GM18508 (cell line): ENCODE measurements around the gene FBXL7.

Experiments
- ATAC-seq: cut with Tn5 transposase; IDR thresholded peaks from one replicate; pipeline ENCODE4 v1.9.1; 2021; ENCODE audit warnings: moderate number of reproducible peaks; ENCODE audit not compliant: insufficient read depth, unreplicated experiment

FBXL7 gene

DNA sequence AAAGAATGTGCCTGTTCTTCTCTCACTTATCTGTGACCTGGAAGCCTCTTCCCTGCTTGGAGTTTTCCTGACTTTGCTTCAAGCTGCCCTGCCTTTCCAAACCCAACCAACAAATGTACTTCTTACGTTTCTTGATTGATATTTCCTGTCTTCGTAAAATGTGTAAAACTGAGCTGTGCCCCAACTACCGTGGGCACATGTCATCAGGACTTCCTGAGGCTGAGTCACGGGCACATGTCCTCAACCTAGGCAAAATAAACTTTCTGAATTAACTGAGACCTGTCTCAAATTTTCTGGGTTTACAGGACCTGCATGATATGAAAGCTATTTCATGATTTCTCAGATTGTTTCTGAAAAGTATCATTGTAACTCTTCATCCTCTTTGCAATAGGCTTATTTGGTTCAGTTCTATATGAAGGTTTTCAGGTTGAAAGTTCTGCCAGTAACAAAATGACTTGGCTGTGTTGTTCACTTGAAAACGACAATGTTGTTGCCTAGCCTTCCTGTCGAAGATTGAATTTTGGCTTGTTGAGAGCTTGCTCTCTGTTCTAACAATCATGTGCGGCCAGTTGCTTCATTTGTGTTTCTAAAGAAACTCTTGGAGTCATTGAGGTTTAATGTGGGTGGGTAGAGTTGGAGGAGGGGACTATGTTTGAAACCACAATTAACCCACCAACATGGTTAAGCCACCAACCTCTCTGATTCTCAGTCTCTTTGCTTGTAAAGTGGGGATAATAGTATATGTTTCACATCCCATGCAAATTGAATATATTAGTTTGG is 145.6 kb downstream of the FBXL7 start:
- no peak for ATAC-seq

GRCh38 chr5:15646371-15646770 is 146.4 kb downstream of the FBXL7 start:
- ATAC-seq, result no peak

GRCh38 chr5:15647251-15647650 is 147.3 kb downstream of the FBXL7 start:
- no peak for ATAC-seq

DNA sequence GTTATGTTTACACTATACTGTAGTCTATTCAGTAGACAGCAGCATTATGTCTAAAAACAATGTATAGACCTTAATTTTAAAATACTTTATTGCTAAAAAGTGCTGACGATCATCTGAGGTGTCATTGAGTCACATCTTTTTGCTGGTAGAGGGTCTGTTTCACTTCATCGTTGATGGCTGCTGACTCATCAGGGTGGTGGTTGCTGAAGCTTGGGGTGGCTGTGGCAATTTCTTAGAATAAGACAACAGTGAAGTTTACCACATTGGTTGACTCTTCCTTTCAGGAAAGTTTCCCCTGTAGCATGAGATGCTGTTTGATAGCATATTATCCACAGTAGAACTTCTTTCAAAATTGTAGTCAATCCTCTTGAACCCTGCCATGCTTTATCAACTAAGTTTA is 150.3 kb downstream of the FBXL7 start:
- no peak for ATAC-seq

- no peak for ATAC-seq
These were observed 154.8 kb downstream of the FBXL7 start for GRCh38 chr5:15654779-15655178.

DNA sequence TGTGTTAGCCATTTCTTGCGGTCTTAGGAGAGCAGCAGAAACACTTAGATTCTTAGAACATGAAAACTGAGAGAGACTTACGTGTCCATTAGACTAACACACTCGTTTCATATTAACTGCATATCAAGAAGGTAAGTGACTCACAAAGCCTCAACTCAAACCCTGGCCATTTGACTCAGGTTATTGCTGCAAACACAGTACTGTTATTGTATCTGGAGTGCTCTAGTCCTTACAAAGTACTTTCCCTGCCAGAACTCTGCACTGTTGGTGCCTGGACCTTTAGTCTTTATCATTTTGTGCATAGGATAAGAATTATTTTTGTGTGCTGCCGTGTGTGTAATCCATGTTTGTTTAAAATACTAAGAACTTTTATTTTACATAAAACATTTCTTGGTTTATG is 155.7 kb downstream of the FBXL7 start:
- no peak for ATAC-seq

DNA sequence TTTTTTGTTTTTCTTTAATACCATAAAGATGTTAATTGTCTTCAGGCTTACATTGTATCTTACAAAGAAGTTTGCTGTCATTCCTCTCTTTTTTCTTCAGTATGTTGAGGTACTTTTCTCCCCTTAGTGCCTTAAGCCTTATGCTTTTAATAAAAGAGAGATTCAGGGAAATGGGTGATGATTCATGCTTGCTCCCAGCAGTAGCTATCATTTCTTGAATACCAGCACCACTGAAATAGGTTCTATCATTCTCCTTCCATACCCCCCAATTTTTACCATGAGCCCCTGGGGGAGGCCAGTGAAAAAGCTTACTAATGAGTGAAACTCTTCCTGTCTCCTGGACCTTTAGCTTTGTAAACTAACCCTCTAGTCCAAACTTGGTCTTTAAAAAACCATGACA is 165.0 kb downstream of the FBXL7 start:
- no peak for ATAC-seq

GRCh38 chr5:15669826-15670225 is 169.8 kb downstream of the FBXL7 start:
- ATAC-seq, result no peak

- no peak for ATAC-seq
These were observed 174.7 kb downstream of the FBXL7 start for GRCh38 chr5:15674716-15675115.

DNA sequence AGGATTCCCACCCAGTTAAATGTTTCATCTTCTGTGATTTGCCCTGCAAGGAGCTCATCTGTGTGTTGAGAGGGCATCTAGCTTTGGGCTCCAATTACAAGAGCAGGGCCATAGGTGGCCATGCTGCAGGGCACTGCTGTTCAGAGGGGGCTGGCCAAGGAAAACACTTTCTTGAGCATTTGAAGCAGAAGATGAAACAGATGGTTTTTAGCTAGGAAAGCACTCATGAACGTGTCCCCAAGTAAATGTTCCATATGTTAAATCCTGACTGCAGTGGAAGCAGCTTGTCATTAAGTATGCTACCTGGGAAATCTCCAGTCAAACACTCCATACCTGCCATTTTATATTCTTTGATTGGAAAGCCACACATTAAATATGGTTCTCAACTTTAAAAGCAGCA is 176.6 kb downstream of the FBXL7 start:
- ATAC-seq, result no peak

- ATAC-seq, result no peak
These were observed 179.2 kb downstream of the FBXL7 start for GRCh38 chr5:15679161-15679560.

DNA sequence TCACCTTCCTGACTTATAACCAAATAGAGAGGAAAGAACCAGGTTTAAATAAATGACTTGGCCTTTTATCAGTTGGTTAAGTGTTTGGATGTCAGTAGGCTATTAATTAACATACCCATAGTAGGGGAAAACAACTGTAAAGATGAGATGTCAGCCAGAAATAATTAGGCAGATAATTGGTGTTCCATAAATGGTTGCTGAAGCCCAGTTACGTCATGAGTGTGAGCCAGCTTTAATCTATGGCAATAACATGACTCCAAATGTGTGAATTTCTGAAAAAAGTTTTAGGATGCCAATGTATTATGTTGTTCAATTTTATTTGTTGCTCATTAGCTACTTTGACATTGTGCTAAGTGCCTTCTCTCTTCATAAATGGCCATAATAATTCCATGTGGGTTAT is 180.5 kb downstream of the FBXL7 start:
- ATAC-seq, result no peak

DNA sequence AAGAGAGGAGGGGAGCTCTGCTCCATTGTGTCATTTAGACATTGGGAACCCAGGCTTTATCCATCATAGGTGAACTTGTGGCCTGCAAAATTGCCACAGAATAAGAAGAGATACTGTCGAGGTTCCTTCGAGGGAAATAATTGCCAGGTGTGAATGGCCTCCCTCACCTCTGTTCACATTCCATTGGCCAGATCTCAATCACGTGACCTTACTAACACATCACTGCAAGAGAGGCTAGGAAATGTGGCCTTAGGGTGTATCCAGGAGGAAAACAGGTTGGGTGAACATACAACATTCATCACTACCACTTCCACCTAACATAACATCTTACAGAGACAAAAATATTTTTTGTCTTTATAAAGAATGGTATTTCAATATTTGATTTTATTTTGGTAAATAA is 182.1 kb downstream of the FBXL7 start:
- no peak for ATAC-seq

- ATAC-seq, result no peak
These were observed 182.6 kb downstream of the FBXL7 start for GRCh38 chr5:15682566-15682965.

GRCh38 chr5:15683332-15683731 is 183.4 kb downstream of the FBXL7 start:
- no peak for ATAC-seq

DNA sequence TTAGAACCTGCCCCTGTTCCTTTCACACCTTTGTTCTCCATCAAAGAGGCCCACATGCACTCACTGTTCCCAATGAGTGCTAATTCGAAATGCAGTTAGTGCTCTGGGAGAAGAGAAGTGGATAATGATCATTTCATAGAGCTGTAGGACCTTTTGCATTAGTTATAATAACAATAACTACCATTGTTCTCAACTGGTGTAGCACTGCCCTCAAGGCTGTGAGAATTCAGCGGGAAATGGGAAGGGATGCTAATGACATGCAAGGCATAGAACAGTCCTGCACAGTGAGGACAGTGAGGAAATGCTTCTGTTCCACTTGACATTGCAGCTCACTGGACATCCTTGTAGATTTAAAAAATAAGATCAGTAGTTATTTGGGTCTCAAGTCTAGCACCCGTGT is 187.4 kb downstream of the FBXL7 start:
- no peak for ATAC-seq

DNA sequence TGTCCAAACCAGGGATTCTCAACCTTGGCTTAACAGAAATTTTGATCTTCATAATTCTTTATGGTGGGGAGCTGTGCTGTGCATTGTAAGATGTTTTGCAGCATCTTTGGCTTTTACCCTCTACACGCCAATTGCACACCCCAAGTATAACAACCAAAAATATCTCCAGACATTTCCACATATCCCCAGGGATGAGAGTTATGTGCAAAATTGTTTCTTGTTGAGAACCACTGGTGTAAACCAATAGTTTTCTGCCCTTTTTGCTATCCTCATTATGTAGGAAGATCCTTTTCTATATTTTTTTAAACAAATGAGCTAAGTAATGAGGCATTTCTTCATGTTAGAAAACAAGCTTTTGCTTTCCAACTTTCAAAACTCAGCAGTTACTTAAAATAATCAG is 189.9 kb downstream of the FBXL7 start:
- ATAC-seq, result no peak

DNA sequence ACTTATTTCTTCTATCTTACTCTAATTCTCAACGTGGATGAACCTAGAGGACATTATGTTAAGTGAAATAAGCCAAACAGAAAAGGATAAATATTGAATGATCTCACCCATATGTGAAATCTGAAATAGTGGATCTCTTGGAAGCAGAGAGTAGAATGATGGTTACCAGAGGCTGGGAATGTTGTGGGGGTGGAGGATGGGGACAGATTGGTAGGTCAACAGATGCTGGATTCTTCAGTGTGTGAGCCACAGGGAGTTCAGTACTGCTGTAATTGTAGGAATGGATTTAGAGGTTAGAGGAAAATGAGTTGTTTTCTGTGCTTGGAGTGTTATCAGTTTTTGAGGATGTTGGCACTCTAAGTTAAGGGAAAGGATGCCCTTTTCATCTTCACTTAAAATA is 190.6 kb downstream of the FBXL7 start:
- no peak for ATAC-seq

DNA sequence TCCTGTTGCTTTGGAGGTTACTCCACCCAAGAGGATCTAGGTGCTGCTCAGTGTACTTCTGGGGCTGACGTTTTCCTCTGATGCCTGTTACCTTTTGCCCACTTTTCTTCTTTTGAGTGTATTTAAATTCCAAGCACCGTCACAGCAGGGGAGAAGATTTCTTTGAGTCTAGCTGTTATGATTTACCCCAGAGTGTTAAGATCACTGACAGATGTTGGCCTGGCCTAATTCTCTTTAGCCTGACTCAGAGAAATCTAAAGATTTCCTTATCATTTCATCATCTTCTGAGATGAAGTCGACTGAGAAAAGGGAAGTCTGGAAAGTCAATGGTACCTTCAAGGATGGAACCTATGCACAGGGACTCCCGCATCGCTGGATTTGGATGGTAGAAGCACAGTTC is 191.5 kb downstream of the FBXL7 start:
- ATAC-seq, result no peak

- ATAC-seq, result no peak
These were observed 192.9 kb downstream of the FBXL7 start for GRCh38 chr5:15692706-15693381.

- ATAC-seq, result no peak
These were observed 193.4 kb downstream of the FBXL7 start for GRCh38 chr5:15693382-15693728.

GRCh38 chr5:15693933-15694332 is 194.0 kb downstream of the FBXL7 start:
- ATAC-seq, result no peak
